Activated naive CD4-positive, alpha-beta T cell treated with anti-CD3 and anti-CD28 coated beads, Interleukin-2, amount 50 U/mL, for 16 hours (primary cell): Measurements from ENCODE around the gene SYNGAP1.
"Not testable (repeated sequence)": the region's sequence is repeated elsewhere in the genome, so short reads cannot be mapped to it uniquely, and the experiment has no call there.

Experiments
- DNase-seq: peaks from one replicate; pipeline ENCODE4 v3.0.0-alpha.2; 2020

Gene SYNGAP1

DNA sequence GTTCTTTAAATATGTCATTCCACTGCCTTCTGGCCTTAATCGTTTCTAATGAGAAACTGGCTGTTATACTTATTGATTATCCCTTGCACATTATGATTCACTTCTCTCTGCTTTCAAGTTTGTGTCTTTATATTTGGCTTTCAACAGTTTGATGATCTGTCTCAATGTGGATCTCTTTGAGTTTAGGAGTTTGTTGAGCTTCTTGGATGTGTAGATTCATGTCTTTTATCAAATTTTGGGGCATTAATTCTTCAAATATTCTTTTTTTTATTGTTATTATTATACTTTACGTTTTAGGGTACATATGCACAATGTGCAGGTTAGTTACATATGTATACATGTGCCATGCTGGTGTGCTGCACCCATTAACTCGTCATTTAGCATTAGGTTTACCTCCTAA is 63.8 kb downstream of the SYNGAP1 start:
- no peak for DNase-seq

GRCh38 chr6:33484673-33485262 is 64.9 kb downstream of the SYNGAP1 start:
- not testable (repeated sequence) for DNase-seq

- DNase-seq, result not testable (repeated sequence)
These were observed 65.8 kb downstream of the SYNGAP1 start for GRCh38 chr6:33485680-33486079.

DNA sequence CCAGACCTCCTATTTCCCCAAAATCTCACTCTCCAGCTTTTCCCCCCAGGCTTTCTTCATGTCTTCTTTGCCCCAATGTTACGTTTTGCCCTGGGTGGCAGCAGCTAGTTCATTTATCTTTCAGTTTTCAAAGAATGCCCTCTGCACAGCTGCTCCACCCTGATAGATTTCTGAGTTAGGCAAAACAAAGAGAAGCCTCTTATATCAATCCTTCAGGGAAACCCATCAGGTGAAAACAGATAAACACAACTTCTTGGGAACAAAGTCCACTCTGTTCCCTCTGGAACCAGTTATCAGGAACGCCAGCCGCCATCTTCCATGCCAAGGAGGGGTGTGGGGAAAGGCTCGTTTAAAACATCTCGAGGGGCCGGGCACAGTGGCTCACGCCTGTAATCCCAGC is 68.5 kb downstream of the SYNGAP1 start:
- no peak for DNase-seq

DNA sequence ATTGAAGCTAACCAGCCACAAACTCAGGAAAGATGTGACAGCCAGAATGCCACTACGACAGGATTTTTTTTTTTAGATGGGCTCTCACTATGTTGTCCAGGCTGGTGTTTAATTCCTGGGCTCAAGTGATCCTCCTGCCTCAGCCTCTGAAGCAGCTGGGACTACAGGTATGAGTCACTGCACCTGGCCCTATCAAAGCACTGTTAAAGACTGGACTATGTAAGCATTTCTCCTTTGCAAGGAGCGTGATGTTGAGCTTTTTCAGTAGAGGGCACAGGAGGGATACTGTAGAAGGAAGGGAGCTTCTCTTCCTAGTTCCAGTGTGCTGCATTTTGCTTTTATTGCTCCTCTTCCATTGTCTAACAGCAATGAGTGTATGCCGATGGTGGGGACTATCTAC is 70.3 kb downstream of the SYNGAP1 start:
- no peak for DNase-seq

- DNase-seq, result no peak
These were observed 70.8 kb downstream of the SYNGAP1 start for GRCh38 chr6:33490621-33491020.

GRCh38 chr6:33492093-33492492 is 72.2 kb downstream of the SYNGAP1 start:
- DNase-seq, result no peak

DNA sequence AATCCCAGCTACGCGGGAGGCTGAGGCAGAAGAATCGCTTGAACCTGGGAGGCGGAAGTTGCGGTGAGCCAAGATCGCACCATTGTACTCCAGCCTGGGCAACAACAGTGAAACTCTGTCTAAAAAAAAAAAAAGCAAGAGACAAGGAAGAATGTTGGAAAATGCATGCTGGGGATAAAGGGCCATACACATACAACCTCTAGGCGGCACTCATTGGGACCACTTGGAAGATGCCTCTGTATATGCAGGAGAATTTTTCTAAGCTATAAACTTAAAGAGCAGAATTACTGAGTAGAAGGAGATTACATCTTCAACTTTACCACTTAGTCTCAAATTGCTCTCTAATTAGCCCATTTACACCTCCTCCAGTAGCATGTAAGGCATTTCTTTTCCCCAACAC is 77.3 kb downstream of the SYNGAP1 start:
- DNase-seq, result no peak

DNA sequence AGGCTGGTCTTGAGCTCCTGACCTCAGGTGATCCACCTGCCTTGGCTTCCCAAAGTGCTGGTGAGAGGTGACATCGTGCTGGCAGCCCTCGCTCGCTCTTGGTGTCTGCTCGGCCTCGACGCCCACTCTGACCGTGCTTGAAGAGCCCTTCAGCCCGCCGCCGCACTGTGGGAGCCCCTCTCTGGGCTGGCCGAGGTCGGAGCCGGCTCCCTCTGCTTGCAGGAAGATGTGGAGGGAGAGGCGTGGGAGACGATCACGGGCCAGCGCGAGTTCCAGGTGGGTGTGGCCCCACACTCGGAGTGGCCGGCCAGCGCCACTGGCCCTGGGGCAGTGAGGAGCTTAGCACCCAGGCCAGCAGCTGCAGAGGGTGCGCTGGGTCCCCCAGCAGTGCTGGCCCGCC is 82.6 kb downstream of the SYNGAP1 start:
- DNase-seq, result no peak

DNA sequence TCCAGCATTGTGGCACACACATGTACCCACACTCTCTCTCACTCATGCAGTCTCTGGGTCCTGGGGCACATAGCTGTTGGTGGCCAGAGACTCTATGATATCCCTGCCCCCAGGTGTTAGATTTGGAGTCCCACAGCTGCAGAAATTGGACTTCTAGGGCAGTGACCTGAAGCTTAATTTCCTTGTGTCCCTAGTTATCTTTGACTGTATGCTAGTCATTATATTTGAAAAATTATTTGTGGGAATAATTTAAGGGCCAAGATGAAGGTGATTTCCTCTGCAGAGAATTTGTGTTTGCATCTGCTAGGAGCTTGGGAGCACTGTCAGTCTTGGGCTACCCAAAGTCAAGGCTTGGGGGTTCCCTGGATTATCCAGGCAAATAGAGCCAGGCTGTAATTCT is 84.6 kb downstream of the SYNGAP1 start:
- DNase-seq, result no peak
